HEK293 (cell line): ENCODE measurements around the gene TMEM35B.
A peak's percentile ranks its signal among the peaks of the same experiment; 100 is the strongest.
"Not testable (repeated sequence)": the region's sequence is repeated elsewhere in the genome, so short reads cannot be mapped to it uniquely, and the experiment has no call there.

Experiments used
- CTCF ChIA-PET: fragments of 350-600 bp; formaldehyde crosslinking; extraction: SDS; loops from one replicate; lab custom pipeline; 2021; ENCODE audit warnings: antibody characterized with exemption; lab: Yijun Ruan, JAX
- POLR2A ChIA-PET: fragments of 300-600 bp; formaldehyde crosslinking; extraction: SDS; loops from one replicate; lab custom pipeline; 2020; ENCODE audit warnings: antibody characterized with exemption, inconsistent platforms; lab: Yijun Ruan, JAX
- H3K27ac ChIP-seq: fragments of 200-500 bp; sonication (Bioruptor generic); 2 replicates; pipeline ENCODE4 v1.5.1; 2014; ENCODE audit warnings: low read depth, low read length, control low read depth, inconsistent platforms; ENCODE audit errors: extremely low read depth
- H3K36me3 ChIP-seq, 2 experiments: fragments of 200-500 bp in 1 of 2; sonication (Bioruptor generic) in 1 of 2; 1 replicate in 1 of 2; 2 replicates in 1 of 2; pipeline ENCODE4 v1.5.1; 2014 to 2017; ENCODE audit warnings: inconsistent platforms in 2 of 2, low read length in 2 of 2; ENCODE audit not compliant: control insufficient read depth in 2 of 2, insufficient read depth in 1 of 2
- H3K4me1 ChIP-seq: fragments of 200-500 bp; sonication (Bioruptor generic); 2 replicates; pipeline ENCODE4 v1.5.1; 2014; ENCODE audit warnings: mild to moderate bottlenecking, low read length, inconsistent platforms; ENCODE audit not compliant: control insufficient read depth, insufficient read depth
- H3K4me3 ChIP-seq: 2 replicates; pipeline ENCODE4 v1.5.1; 2011; ENCODE audit warnings: low read depth, mild to moderate bottlenecking, control low read depth, low read length, moderate library complexity
- H3K9me3 ChIP-seq: fragments of 200-500 bp; sonication (Bioruptor generic); 2 replicates; pipeline ENCODE4 v1.5.1; 2014; ENCODE audit warnings: low read depth, low read length, inconsistent platforms; ENCODE audit not compliant: control insufficient read depth, insufficient read depth
- GLIS1 ChIP-seq: fragments of 450-650 bp; formaldehyde crosslinking; IDR thresholded peaks from 2 replicates; pipeline ENCODE4 v1.5.1; 2016; ENCODE audit warnings: missing biosample characterization, missing genetic modification characterization
- KLF10 ChIP-seq: fragments of 450-650 bp; IDR thresholded peaks from 2 replicates; pipeline ENCODE4 v1.5.1; 2018; ENCODE audit warnings: missing biosample characterization, mild to moderate bottlenecking, missing genetic modification characterization
- KLF8 ChIP-seq: fragments of 450-650 bp; formaldehyde crosslinking; IDR thresholded peaks from 2 replicates; pipeline ENCODE4 v1.5.1; 2016; ENCODE audit warnings: missing biosample characterization, missing genetic modification characterization
- KLF9 ChIP-seq: fragments of 450-650 bp; formaldehyde crosslinking; IDR thresholded peaks from 2 replicates; pipeline ENCODE4 v1.5.1; 2016; ENCODE audit warnings: missing biosample characterization, missing genetic modification characterization, low read depth
- RBAK ChIP-seq: fragments of 450-650 bp; formaldehyde crosslinking; IDR thresholded peaks from 2 replicates; pipeline ENCODE4 v1.5.1; 2016; ENCODE audit warnings: missing biosample characterization, missing genetic modification characterization
- ZBTB8A ChIP-seq: fragments of 450-650 bp; formaldehyde crosslinking; IDR thresholded peaks from 2 replicates; pipeline ENCODE4 v1.5.1; 2016; ENCODE audit warnings: missing biosample characterization, missing genetic modification characterization
- ZNF112 ChIP-seq: fragments of 450-650 bp; formaldehyde crosslinking; IDR thresholded peaks from 2 replicates; pipeline ENCODE4 v1.5.0; 2017; ENCODE audit warnings: missing biosample characterization, missing genetic modification characterization
- ZNF146 ChIP-seq: fragments of 450-650 bp; formaldehyde crosslinking; IDR thresholded peaks from 2 replicates; pipeline ENCODE4 v1.5.1; 2016; ENCODE audit warnings: missing biosample characterization, missing genetic modification characterization
- ZNF184 ChIP-seq: fragments of 450-650 bp; IDR thresholded peaks from 2 replicates; pipeline ENCODE4 v1.5.1; 2018; ENCODE audit warnings: missing biosample characterization, mild to moderate bottlenecking, missing genetic modification characterization
- ZNF202 ChIP-seq: fragments of 450-650 bp; formaldehyde crosslinking; IDR thresholded peaks from 2 replicates; pipeline ENCODE4 v1.5.1; 2016; ENCODE audit warnings: missing biosample characterization, missing genetic modification characterization, borderline replicate concordance
- ZNF23 ChIP-seq: fragments of 450-650 bp; formaldehyde crosslinking; IDR thresholded peaks from 2 replicates; pipeline ENCODE4 v1.5.1; 2016; ENCODE audit warnings: missing biosample characterization, missing genetic modification characterization, borderline replicate concordance
- ZNF433 ChIP-seq: fragments of 450-650 bp; formaldehyde crosslinking; IDR thresholded peaks from 2 replicates; pipeline ENCODE4 v1.5.1; 2016; ENCODE audit warnings: missing biosample characterization, missing genetic modification characterization, low read depth
- ZNF514 ChIP-seq: fragments of 450-650 bp; formaldehyde crosslinking; IDR thresholded peaks from 2 replicates; pipeline ENCODE4 v1.5.1; 2016; ENCODE audit warnings: missing biosample characterization, missing genetic modification characterization
- ZNF518A ChIP-seq: fragments of 450-650 bp; formaldehyde crosslinking; conservative IDR thresholded peaks from 2 replicates; pipeline ENCODE4 v1.5.1; 2016; ENCODE audit warnings: low read depth, missing biosample characterization, missing genetic modification characterization
- ZNF529 ChIP-seq: fragments of 450-650 bp; formaldehyde crosslinking; IDR thresholded peaks from 2 replicates; pipeline ENCODE4 v1.5.1; 2017; ENCODE audit warnings: missing genetic modification characterization, missing biosample characterization; ENCODE audit not compliant: insufficient replicate concordance
- ZNF549 ChIP-seq: fragments of 450-650 bp; IDR thresholded peaks from 2 replicates; pipeline ENCODE4 v1.5.1; 2018; ENCODE audit warnings: missing biosample characterization, missing genetic modification characterization, mild to moderate bottlenecking, inconsistent platforms, moderate library complexity
- ZNF555 ChIP-seq: fragments of 450-650 bp; formaldehyde crosslinking; conservative IDR thresholded peaks from 2 replicates; pipeline ENCODE4 v1.5.1; 2017; ENCODE audit warnings: missing biosample characterization, mild to moderate bottlenecking, missing genetic modification characterization, inconsistent platforms
- ZNF585B ChIP-seq: fragments of 450-650 bp; formaldehyde crosslinking; IDR thresholded peaks from 2 replicates; pipeline ENCODE4 v1.5.1; 2016; ENCODE audit warnings: missing biosample characterization, missing genetic modification characterization
- ZNF626 ChIP-seq: fragments of 450-650 bp; sonication (Bioruptor Pico); formaldehyde crosslinking; IDR thresholded peaks from 2 replicates; pipeline ENCODE4 v1.5.1; 2018; ENCODE audit warnings: missing biosample characterization, missing genetic modification characterization, inconsistent platforms
- ZNF701 ChIP-seq: fragments of 450-650 bp; formaldehyde crosslinking; IDR thresholded peaks from 2 replicates; pipeline ENCODE4 v1.5.1; 2016; ENCODE audit warnings: missing biosample characterization, missing genetic modification characterization
- ZNF843 ChIP-seq: fragments of 450-650 bp; formaldehyde crosslinking; IDR thresholded peaks from 2 replicates; pipeline ENCODE4 v1.5.1; 2016; ENCODE audit warnings: missing biosample characterization, missing genetic modification characterization
- ZSCAN23 ChIP-seq: fragments of 450-650 bp; formaldehyde crosslinking; IDR thresholded peaks from 2 replicates; pipeline ENCODE4 v1.5.1; 2016; ENCODE audit warnings: missing biosample characterization, missing genetic modification characterization

TMEM35B gene

GRCh38 chr1:34965597-34965996, 19.6 kb downstream of the TMEM35B start (continued):
- no peak for TF ChIP-seq ZNF433
- TF ChIP-seq ZNF626 (tag by site-specific recombination): no peak
- no peak for TF ChIP-seq KLF9 (tag by site-specific recombination)
- TF ChIP-seq ZNF843 (tag by site-specific recombination): no peak
- TF ChIP-seq ZNF202 (tag by site-specific recombination): no peak
- TF ChIP-seq ZBTB8A (tag by site-specific recombination): no peak

GRCh38 chr1:34950428-34950827, 34.7 kb downstream of the TMEM35B start:
- ChIA-PET POLR2A (no interaction called here), CTCF (no interaction called here)
- Histone ChIP-seq H3K4me3 (no peak overlapping the region), H3K27ac (no peak overlapping the region), H3K36me3 (no peaks in the 10 kb centered on the region), H3K4me1 (no peaks in the 10 kb centered on the region), H3K9me3 (no peaks in the 10 kb centered on the region)
- peak; percentile 60; the same call in 1 of the 2 replicates for TF ChIP-seq ZNF146 (tag by site-specific recombination)
- no peak for TF ChIP-seq ZNF549 (tag by site-specific recombination)
- TF ChIP-seq ZNF514 (tag by site-specific recombination): no peak

- POLR2A ChIA-PET: interaction anchor here (0.6 kb wide), 1 partner anchor 65 kb away, joined by 3 read pairs; no protein-coding TSS in a partner anchor
Observed at GRCh38 chr1:34948739-34949138, 36.4 kb downstream of the TMEM35B start.

GRCh38 chr1:34947641-34948314, 37.4 kb downstream of the TMEM35B start:
- H3K27ac ChIP-seq, H3K36me3 ChIP-seq, CTCF ChIA-PET, H3K4me1 ChIP-seq, H3K4me3 ChIP-seq, POLR2A ChIA-PET, H3K9me3 ChIP-seq: not testable (repeated sequence)

More at GRCh38 chr1:34948739-34949138, 36.4 kb downstream of the TMEM35B start:
- H3K36me3 ChIP-seq, H3K4me3 ChIP-seq, H3K9me3 ChIP-seq, H3K27ac ChIP-seq, H3K4me1 ChIP-seq, CTCF ChIA-PET: not testable (repeated sequence)
- peak; percentile 29; the same call in 1 of the 2 replicates for TF ChIP-seq ZNF112 (tag by site-specific recombination)
- TF ChIP-seq, all 188 proteins: peak for 1; not testable (repeated sequence) for 187

GRCh38 chr1:34946211-34946610, 38.9 kb downstream of the TMEM35B start:
- TF ChIP-seq ZNF555 (tag by site-specific recombination) (no peak), KLF8 (tag by site-specific recombination) (no peak), ZNF518A (no peak), KLF10 (tag by site-specific recombination) (no peak), ZNF184 (tag by site-specific recombination) (no peak), GLIS1 (no peak), ZNF529 (tag by site-specific recombination) (no peak), ZSCAN23 (tag by site-specific recombination) (no peak), ZNF549 (tag by site-specific recombination) (no peak), ZNF585B (tag by site-specific recombination) (no peak), ZNF23 (no peak), RBAK (tag by site-specific recombination) (no peak), ZNF701 (tag by site-specific recombination) (no peak), ZNF626 (tag by site-specific recombination) (no peak)
- Histone ChIP-seq H3K4me3 (no peak overlapping the region), H3K27ac (no peak overlapping the region), H3K4me1 (no peaks in the 10 kb centered on the region), H3K9me3 (no peaks in the 10 kb centered on the region), H3K36me3 (no peaks in the 10 kb centered on the region)
- ChIA-PET POLR2A (no interaction called here), CTCF (no interaction called here)
